Fibroblast of peridontal ligament (primary cell): ENCODE measurements around the gene CEP85L.
A peak's percentile ranks its signal among the peaks of the same experiment; 100 is the strongest.

ENCODE experiments used
- DNase-seq: peaks from one replicate; pipeline ENCODE4 v3.0.0-alpha.2; 2010; ENCODE audit errors: extremely low read depth

CEP85L gene

DNA sequence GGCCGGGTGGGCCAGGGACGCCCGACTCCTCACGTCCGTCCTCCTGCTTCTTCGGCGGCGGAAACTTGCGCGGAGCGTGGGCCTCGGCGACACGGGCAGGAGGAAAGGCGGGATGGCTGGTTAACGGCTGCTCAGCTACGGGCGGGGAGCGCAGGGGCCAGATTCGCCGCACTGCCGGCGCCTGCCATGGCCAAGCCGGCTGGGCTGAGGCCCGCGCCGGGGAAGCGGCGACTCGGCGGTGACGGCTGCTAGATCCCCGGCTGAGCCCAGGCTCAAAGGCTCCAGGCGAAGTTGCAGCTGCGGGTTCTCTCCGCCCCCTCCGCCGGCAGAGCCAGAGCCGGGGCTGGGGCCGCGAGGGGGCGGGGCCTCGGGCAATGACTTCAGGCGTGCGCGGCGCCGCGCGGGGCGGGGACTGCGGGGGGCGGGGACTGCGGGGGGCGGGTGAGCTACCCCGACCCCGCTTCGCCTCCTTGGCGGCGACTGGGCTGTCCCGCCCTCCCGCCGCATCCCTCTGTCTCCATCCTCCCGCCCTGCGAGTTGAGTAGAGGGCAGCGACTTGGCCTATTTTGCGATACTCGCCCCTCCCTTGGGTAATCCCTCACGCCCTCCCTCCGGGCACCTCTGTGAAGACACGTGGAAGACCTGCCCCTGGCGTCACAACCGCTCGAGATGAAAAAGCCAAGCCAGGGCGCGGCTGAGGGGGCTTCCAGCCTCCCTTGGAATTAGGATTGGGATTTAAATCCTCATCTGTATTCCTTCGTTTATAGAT is at the start of gene CEP85L:
Gene CEP85L (minus strand): TSS at position 310 of the 769 bp plus-strand sequence. CDS start 322 bp downstream, outside the sequence.
- peak; percentile 77 for DNase-seq

DNA sequence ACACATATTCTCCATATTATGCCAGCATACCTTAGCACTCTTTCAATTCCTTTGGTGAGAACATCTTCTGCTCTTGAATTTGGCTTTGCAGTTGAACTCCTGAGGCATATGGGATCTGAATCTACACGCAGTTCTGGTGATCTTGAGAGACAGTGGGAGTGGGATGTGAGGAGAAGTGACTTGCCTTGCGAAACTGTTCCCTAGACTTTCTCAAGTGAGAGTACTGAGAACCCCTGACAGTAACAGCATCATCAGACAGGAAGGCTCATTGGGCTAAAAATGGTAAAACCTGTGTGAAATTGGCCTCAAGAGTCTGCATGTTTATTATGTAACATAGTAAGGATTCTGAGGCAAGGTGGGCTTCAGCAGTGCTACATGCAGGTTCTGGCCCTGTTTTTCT is 49.1 kb upstream of the CEP85L start:
- DNase-seq = no peak

DNA sequence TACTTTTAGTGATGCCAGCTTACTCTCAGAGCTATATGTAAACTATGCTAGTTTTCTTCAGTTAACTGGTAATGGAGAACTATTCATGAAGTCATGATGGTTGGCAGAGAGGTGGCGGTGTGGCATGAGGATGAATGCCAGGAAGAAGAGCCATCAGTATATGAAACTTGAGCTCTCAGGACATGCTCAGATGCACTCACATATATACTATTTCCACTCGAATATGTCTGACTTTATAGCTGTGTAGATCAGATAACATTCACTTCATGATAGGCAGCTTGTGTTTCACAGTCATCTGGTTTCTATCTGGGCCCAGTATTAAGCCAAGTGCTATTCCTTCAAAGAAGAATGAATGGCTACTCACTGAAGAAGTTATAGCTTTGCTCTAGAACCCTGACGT is 46.2 kb upstream of the CEP85L start:
- peak; percentile 61 for DNase-seq

DNA sequence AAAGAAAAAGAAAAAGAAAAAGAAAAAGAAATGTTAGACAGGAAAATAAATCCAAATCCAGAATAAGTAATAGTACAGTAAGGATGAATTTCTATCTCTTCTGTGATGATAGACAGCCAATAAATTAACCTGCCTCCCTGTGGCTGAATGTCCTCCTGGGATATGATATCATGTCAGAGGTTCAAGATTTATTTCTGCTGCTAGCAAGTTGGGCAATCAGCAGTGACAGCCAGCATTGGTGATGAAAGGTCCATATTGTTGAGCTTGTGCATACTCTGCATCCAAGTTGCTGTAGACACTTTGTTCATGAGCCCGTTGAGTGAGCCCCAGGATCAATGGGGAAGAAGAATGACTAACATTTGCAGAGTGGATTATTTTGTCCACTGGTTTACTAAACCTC is 44.9 kb upstream of the CEP85L start:
- DNase-seq = no peak

DNA sequence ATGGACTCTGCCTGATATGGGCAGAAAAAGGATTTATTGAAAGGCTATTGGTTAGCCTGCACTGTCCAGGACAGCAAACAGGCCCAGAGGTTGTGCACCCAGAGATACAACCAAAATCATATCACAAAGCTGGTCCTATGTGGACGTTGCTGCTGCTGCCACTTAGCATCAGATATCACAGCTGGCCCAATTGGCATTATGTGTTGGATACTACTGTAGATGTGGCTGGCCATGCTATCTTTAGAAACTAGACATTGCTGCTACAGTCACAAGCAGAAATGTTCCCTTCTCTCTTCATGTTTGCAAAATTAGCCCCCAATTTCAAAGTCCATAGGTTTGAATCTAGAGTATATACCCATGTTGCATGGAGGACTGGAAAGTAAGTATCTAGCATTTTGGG is 42.2 kb upstream of the CEP85L start:
- DNase-seq = no peak

DNA sequence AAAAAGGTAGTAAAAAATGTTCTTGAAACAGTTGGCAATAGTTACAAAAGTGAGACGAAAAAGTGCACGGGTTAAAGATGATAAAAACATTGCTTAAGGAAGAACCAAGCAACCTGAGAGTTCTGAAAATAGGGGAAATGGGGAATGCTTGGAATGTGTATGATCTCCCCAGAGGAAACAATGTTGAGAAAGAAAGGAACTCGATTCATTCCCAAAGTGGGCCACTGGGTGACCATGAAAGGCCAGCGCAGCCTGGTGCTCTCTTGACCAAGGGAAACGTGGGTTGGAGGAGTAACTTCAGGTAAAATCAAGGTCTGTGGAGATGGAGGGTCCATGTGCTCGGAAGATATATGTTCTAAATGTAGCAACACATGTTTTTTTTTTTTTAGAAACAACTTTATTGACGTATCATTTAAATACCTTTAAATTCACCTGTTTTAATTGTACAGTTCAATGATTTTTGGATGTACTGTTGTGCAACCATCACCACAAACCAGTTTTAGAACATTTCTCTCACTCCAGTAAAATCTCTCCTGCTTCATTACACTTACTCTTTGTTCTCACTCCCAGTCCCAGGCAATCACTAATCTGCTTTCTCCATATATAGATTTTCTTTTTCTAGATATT is 34.5 kb upstream of the CEP85L start:
- DNase-seq = no peak

DNA sequence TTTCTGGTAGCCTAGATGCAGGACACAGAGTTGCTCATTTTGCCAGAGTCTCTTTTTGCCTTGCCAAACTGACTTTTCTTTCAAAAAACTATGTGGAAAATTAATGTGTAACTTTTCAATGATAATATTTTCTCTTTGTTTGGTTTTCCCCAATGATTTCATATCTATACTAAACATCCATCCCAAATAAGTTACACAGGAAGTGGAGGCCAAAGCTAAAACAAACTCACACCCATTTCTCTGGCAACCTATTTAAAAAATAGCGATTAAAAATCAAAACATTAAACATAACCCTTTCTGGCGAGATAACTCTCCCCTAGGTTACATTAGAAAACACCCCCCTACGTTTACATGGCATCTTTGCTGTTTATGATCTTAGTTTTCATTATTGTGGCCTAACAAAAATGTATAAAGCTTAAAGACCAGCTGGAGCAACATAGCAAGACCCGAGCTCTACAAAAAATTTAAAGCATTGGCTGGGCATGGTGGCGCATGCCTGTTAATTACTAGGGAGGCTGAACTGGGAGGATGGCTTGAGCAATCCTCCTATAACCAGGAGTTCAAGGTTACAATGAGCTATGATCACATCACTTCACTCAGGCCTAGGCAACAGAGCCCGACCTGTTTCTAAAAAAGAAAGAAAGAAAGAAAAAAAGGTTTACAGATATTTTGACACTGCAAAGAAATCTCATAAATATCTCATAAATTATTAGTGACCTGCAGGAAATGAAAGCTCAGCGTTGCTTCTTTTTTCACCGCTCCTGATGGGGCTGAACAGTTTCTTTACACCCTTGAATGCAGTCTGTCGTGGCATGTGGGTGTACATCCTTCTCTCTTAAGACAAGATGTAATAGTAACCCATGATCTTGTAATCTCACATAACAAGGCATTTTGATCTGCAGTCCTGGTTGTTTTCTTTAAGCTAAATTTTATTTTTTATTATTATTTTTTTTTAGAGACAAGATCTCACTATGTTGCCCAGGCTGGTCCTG is 32.8 kb upstream of the CEP85L start:
- no peak for DNase-seq

DNA sequence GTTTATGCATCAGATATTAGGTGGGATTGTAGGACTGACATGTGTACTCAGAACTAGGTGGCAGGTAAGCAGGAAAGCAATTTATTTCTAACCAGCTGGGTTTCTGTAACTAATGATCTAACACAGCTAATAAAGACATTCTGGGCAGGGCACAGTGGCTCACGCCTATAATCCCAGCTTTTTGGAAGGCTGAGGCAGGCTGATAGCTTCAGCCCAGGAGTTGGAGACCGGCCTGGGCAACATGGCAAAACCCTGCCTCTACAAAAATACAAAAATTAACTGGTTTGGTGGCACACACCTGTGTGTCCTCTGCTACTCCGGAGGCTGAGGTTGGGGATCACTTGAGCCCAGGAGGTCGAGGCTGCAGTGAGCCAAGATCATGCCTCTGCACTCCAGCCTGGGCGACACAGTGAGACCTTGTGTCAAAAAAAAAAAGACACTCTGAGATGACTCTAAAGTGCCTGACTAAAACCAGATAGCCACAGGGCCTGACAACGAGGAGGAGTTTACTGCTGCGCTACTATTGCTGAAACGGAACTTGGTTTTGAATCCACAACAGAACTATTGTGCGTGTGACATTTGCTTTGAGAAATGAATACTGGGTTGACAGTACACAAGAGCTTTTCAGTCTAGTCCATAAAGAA is 29.2 kb upstream of the CEP85L start:
- DNase-seq = no peak

DNA sequence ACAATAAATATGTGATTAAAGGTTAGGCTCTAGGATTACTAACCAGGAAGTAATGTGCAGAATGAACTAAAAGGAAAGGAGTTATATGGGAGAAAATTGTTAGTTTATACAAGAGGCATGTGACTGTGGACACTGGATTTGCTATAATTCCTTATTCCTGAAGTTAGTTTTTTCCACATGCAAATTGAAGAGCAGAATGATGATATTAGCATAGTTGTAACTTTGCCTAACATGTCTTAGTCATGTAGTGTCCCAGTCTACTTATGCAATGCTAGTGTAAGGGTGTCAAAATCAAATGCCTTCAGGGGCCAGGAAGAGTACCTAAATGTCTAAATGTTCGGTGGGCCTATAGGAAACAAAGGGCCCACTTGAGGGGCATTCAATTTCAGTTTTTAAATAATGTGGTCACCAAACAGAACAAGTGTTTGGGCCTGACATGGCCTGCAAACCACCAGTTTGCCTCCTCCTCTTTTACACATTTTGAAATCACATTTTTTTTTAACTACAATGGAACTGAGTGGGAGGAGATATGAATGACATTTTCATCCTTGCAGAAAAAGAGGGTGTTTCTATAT is 28.0 kb upstream of the CEP85L start:
- DNase-seq = peak; percentile 73

DNA sequence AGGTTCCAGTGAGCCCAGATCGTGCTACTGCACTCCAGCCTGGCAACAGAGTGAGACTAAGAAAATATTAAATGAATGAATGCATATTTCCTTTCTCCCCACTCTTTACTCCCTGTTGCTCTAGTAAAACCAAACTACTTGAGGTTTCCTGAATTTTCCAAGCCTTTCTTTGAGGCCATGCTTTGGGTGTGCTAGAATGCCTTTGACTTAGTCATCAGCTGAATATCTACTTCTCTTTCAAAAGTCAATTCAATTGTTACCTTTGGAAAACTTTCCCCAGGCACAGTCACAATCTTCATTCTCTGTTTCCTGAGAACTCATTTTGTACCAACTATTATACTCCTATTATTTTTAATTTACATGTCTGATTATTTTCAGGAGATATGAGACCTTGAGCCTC is 27.5 kb upstream of the CEP85L start:
- no peak for DNase-seq

DNA sequence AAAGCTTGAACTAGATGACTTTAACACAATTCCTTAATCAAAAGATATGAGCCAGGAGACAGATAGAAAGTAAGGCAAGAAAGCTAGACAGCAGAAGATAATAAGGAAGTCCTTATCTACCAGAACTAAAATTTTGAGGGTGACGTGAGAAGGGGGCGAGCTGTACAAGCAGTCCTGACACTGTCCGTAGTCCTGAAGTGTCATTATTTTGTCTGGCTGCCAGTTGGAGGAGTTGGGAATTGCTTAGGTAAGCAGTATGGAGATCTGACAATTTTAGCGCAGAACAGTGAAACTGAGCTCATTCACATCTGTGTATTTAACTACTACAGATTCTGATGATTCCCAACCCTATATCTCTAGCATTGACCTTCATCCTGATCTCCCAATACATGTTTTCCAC is 25.8 kb upstream of the CEP85L start:
- DNase-seq = no peak

DNA sequence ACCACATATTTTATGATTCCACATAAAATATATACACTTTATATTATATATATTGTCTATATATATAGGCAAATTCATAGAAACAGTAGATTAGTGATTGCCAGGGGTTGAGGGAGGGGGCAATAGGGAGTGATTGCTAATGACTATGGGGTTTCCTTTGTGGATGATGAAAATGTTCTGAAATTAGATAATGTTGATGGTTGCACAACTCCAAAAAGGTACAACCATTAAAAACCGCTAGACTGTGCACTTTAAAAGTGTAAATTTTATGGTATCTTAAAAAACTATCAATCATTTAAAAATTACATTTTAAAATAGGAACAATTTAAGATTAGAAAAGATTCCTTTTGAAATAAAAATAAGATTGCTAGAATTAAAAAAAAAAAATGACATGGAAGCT is 23.8 kb upstream of the CEP85L start:
- no peak for DNase-seq

DNA sequence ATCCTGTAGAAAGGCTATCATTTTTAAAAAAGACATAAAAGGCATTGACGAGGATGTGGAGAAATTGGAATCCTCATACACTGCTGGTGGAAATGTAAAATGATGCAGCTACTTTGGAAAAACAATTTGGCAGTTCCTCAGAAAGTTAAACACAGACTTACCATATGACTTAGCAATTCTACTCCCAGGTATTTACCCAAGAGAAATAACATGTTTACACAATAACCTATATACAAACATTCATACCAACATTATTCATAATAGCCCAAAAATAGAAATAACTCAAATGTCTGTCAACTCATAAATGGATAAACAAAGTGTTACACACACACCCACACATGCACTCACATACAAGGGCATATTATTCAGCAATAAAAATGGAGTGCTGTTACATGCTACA is 23.4 kb upstream of the CEP85L start:
- no peak for DNase-seq

DNA sequence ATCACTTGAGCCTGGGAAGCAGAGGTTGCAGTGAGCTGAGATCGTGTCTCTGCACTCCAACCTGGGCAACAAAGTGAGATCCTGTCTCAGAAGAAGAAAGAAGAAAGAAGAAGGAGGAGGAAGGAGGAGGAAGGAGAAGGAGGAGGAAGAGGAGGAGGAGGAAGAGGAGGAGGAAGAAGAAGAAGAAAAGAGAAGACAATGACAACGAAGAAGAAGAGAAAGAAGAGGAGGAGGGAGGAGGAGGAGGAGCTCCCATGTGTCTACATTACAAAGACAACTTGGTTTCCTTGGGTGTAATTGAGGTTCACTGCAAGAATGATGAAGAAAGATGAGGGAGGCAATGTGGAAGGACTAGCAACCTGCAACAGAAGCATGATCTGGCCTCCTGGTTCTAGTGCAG is 21.3 kb upstream of the CEP85L start:
- no peak for DNase-seq

DNA sequence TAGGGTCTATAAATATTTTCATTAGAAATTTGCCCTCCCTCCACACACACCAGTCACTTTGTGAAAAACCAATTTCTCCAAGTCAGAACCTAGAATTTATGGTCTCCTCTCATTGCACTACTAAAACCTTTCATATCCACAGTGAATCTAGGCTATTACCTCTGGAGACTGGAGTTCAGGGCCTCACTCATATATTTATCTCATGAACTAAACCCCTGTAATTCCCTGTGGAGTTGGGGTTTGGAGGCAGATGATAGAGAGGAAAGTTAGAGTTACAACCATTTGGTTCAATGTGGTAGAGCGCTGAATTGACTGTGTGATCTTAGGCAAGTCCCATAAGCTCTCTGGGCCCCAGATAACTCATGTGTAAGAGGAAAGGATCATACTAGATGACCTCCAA is 18.2 kb upstream of the CEP85L start:
- no peak for DNase-seq

DNA sequence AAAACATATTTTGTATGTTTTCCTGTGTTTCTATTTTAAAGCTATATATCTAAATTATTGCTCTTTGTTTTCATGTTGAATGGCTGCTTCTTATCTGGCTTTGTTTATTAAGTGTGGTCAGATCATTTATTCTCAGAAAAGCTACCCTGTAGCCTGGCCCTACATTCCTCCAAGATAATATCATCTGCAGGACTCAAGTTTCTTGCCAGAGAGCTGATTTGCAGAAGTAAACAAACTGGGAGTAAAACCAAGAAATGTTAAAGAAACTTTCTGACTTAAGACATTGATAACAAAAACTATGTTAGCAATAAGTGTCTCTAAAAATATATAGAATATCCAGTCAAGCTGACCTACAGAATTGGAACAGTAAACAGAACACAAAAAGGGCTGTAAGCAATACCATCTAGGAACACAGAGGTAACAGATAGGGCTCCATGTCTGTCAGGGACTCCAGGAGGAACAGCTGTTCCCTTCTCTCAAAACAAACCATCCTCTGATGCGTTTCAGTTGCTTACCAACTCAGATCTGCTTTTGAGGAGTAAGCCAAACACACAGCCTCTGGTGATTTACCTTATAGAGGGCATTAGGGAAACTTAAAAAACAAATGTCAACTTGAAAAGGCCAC is 17.5 kb upstream of the CEP85L start:
- DNase-seq = peak; percentile 84

DNA sequence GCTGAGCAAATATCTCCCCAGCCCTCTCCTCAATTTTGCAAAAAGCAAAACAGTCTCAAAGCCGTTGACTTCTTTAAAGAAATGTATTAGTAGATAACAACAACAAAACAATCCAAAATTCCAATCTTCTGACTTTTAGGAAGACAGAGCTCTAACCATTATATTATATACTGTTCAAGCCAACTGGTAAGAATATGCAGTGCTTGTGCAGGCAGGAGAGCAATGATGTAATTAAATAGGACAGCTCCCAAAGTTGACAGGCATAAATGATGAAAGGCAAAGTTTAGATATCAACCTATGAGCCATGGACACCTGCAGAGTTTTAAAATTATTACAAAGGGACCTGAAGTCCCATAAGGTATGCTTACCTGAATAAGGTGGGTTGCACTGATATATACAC is 16.6 kb upstream of the CEP85L start:
- no peak for DNase-seq

DNA sequence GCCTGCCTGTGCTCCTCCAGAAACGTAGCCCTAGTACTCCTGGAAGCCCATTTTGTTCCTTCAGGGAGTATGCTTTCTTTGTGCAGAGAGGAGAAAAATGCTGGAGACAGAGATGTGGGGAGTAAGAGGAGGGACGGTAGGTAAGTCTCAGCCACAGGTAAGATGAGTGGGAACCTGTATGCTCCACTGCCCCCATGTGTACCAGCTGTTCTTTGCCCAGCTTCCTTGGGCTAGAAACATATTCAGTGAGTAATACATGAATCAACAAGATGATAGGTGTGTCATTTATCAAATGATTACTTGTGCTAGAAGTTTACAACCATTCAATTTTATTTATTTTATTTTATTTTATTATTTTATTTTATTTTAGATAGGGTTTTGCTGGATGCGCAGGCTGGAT is 13.6 kb upstream of the CEP85L start:
- DNase-seq = no peak

DNA sequence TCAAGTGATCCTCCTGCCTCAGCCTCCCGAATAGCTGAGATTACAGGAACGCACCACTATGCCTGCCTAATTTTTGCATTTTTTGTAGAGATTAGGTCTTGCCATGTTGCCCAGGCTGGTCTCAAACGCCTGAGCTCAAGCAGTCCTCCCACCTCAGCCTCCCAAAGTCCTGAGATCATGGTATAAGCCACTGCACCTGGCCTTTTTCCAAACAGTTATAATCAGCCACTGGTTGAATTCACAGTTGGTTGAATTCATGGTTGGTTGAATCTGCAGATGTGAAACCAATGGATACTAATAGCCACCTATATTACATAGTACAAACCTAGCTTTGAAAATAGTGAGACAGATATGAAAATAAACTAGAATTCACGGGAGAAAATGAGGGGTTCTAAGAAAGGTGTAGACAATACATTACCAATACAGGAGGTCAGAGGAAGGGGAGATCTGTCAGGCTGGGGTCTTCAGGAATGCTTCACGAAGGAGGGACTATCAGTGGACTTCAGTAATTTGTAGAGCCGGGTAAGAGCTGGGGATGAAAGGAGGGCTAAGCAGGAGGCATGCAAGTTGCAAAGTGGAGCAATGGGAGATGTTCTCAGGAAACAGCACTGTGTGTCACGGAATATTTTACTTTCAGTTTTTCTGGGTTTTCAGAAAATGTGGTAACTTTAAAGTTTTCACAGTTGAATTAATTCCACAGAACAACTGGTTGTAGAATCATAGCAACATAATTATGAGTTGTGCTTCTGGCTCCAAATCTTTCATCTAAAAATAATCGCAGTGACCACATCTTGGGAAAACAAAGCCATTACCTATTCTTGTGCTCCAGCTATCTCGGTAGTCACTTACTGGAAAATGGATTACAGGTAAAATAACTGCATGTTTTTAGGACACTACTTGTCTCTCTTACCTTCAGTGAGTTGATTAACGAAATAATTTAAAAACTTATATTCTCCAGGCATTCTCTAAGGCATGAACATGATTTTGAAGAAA is 12.9 kb upstream of the CEP85L start:
- peak; percentile 49 for DNase-seq

DNA sequence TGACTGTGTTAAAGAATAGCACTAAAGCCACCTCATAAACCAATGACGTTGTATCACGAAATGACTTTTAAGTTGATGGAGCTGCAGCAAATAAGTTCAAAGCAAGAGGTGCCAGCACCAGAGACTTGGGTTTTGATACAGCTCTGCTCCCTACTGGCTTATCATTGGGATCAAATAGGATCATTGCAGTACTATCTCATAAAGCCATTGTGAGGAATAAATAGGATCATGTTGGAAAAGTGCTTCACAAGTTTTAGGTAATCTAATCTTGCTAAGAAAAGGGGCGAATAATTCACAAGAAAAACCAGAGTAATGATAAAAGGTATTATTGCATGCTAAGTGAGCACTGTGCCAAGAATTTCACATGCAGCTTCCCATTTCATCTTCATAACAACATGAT is 10.4 kb upstream of the CEP85L start:
- DNase-seq = no peak
